H1 (cell line): Measurements from ENCODE around the gene ALG5. TPM values are rescaled to one million over a fixed set of nuclear protein-coding genes. Genes with fewer than 3 reads are reported as not detected.

Experiments used
- CBX5 ChIP-seq: fragments of 300-800, 300-1000 bp; sonication (generic); IDR thresholded peaks from 2 replicates; pipeline ENCODE4 v1.7.1; 2016; ENCODE audit warnings: antibody characterized with exemption, low read length, low read depth
- RFX5 ChIP-seq: IDR thresholded peaks from 2 replicates; pipeline ENCODE4 v1.6.1; 2011; ENCODE audit warnings: low read depth, low read length, improper control_type of control experiment, borderline replicate concordance
- SUZ12 ChIP-seq: fragments of 200-600 bp; sonication (generic); IDR thresholded peaks from 2 replicates; pipeline ENCODE4 v1.6.1; 2012; ENCODE audit warnings: mild to moderate bottlenecking, inconsistent platforms, low read length, moderate library complexity, mixed read lengths
- TAF7 ChIP-seq: optimal IDR thresholded peaks from 2 replicates; pipeline ENCODE3; 2011; ENCODE audit warnings: low read depth, mild to moderate bottlenecking, inconsistent platforms, low read length, moderate library complexity, borderline replicate concordance
- polyA plus RNA-seq, 7 experiments: library from polyadenylated mRNA; depleted of rRNA in 3 of 7; stranded (reverse) in 5 of 7; unstranded in 2 of 7; fragments of >200 nt in 5 of 7; fragments of 200-250 nt in 2 of 7; gene quantifications; 1 replicate in 5 of 7; 2 replicates in 1 of 7; 4 replicates in 1 of 7; pipeline versions ENCODE4 v1.2.1 to v1.2.3, GENCODE V29; 2011 to 2013; ENCODE audit warnings: missing spikeins in 2 of 7, mixed read lengths in 2 of 7
- total RNA-seq: library from RNA; stranded (reverse); fragmentation: NEBNext Ultra II Directional; extraction: Animal tissue kit (Norgen Biotek cat#: 25700); gene quantifications from 2 replicates; pipeline ENCODE4 v1.2.1, GENCODE V29; 2021
- TF ChIP-seq, protein P1 (sequence below): IDR thresholded peaks from 2 replicates; pipeline ENCODE4 v1.6.1; 2012; ENCODE audit warnings: inconsistent platforms

The ALG5 gene
- total and polyA plus RNA-seq, 2 of the 8 experiments (the other 6 are each of a cell fraction or from before 2014, with no cell fraction given), result 15.0 to 24.3 TPM

DNA sequence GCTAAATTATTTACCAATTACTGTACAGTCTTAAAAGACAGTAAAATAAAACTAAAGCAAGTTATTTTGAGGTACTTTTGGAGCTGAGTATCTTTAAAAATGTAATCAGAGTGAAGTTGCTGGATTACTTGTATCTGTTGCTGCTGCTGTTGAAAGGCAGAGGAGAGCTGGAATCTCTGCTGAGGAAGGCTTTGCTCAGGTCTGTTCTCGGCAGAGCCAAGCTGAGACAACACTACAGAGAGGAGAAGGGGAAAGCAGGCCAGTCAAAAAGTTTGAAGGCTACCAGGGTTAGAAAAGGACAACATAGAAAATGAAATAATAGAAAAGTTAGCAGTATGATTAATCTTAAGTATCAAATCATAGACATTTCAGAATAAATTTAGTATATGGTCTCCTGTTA is 11.3 kb upstream of the ALG5 start (continued):
- no peak for TF ChIP-seq RFX5
- no peak for TF ChIP-seq CBX5
- no peak for TF ChIP-seq SUZ12
- TF ChIP-seq, protein P1, sequence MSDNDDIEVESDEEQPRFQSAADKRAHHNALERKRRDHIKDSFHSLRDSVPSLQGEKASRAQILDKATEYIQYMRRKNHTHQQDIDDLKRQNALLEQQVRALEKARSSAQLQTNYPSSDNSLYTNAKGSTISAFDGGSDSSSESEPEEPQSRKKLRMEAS, result no peak
- TF ChIP-seq TAF7, result no peak
